ENCODE measurements around the gene GIMAP8.

GIMAP8 gene

GRCh38 chr7:150473902-150474301 is 23.5 kb downstream of the GIMAP8 start:
- TF ChIP-seq POLR2AphosphoS5 (IDR thresholded peaks at IDR 0.05; ENCODE audit: low read depth): no peak
- TF ChIP-seq SPI1 (IDR thresholded peaks at IDR 0.05; ENCODE audit: borderline replicate concordance, low read depth): no peak
- no peak for TF ChIP-seq GABPA (IDR thresholded peaks at IDR 0.05; ENCODE audit: low read depth)
- no peak for TF ChIP-seq REST (IDR thresholded peaks at IDR 0.05; ENCODE audit: insufficient replicate concordance, low read depth)
- TF ChIP-seq CTCF (IDR thresholded peaks at IDR 0.05; ENCODE audit: insufficient read depth, low read length): no peak
- Histone ChIP-seq H3K27me3 (ENCODE audit: insufficient read depth, poor library complexity, severe bottlenecking) (no peaks in the 10 kb centered on the region), H3K4me3 (replicated peaks; ENCODE audit: insufficient read depth, low read length) (no peak overlapping the region), H3K27ac (replicated peaks) (no peak overlapping the region)
- no peak for DNase-seq (ENCODE audit: low read depth in 1 of 2, low spot score in 1 of 2)

- TF ChIP-seq GABPA (IDR thresholded peaks at IDR 0.05; ENCODE audit: low read depth): no peak
- no peak for TF ChIP-seq SPI1 (IDR thresholded peaks at IDR 0.05; ENCODE audit: borderline replicate concordance, low read depth)
- Histone ChIP-seq H3K4me3 (replicated peaks; ENCODE audit: insufficient read depth, low read length) (no peak overlapping the region), H3K27me3 (ENCODE audit: insufficient read depth, poor library complexity, severe bottlenecking) (no peaks in the 10 kb centered on the region), H3K27ac (replicated peaks) (no peak overlapping the region)
- no peak for DNase-seq (ENCODE audit: low read depth in 1 of 2, low spot score in 1 of 2)
Observed at GRCh38 chr7:150476285-150476684, 25.9 kb downstream of the GIMAP8 start.

- DNase-seq (ENCODE audit: low read depth in 1 of 2, low spot score in 1 of 2): no peak
- TF ChIP-seq CTCF (IDR thresholded peaks at IDR 0.05; ENCODE audit: insufficient read depth, low read length) (no peak), POLR2AphosphoS5 (IDR thresholded peaks at IDR 0.05; ENCODE audit: low read depth) (no peak), REST (IDR thresholded peaks at IDR 0.05; ENCODE audit: insufficient replicate concordance, low read depth) (no peak), SPI1 (IDR thresholded peaks at IDR 0.05; ENCODE audit: borderline replicate concordance, low read depth) (no peak), GABPA (IDR thresholded peaks at IDR 0.05; ENCODE audit: low read depth) (no peak)
- no peaks in the 10 kb centered on the region for H3K27me3 ChIP-seq (ENCODE audit: insufficient read depth, poor library complexity, severe bottlenecking)
- no peak overlapping the region for H3K27ac ChIP-seq (replicated peaks)
- no peak overlapping the region for H3K4me3 ChIP-seq (replicated peaks; ENCODE audit: insufficient read depth, low read length)
Observed at GRCh38 chr7:150476819-150477631, 26.6 kb downstream of the GIMAP8 start.

GRCh38 chr7:150479023-150479716 is 28.7 kb downstream of the GIMAP8 start:
- Histone ChIP-seq H3K27me3 (ENCODE audit: insufficient read depth, poor library complexity, severe bottlenecking) (no peaks in the 10 kb centered on the region), H3K4me3 (replicated peaks; ENCODE audit: insufficient read depth, low read length) (no peak overlapping the region), H3K27ac (replicated peaks) (no peak overlapping the region)
- TF ChIP-seq CTCF (IDR thresholded peaks at IDR 0.05; ENCODE audit: insufficient read depth, low read length) (no peak), SPI1 (IDR thresholded peaks at IDR 0.05; ENCODE audit: borderline replicate concordance, low read depth) (no peak), REST (IDR thresholded peaks at IDR 0.05; ENCODE audit: insufficient replicate concordance, low read depth) (no peak), POLR2AphosphoS5 (IDR thresholded peaks at IDR 0.05; ENCODE audit: low read depth) (no peak), GABPA (IDR thresholded peaks at IDR 0.05; ENCODE audit: low read depth) (no peak)
- DNase-seq (ENCODE audit: low read depth in 1 of 2, low spot score in 1 of 2): no peak
